H9 (cell line): ENCODE data around the gene ADAMTS6. TPM values are rescaled to one million over a fixed set of nuclear protein-coding genes. Genes with fewer than 3 reads are reported as not detected.

Experiments used
- DNase-seq: peaks from one replicate; pipeline ENCODE4 v3.0.0-alpha.2; 2017
- H2AFZ ChIP-seq: one replicate; pipeline ENCODE4 v1.6.1; 2013; ENCODE audit warnings: mild to moderate bottlenecking, low read length, control low read depth, moderate library complexity
- H2AK5ac ChIP-seq: 2 replicates; pipeline ENCODE4 v1.6.1; 2013; ENCODE audit warnings: low read length, control low read depth, mixed read lengths; ENCODE audit not compliant: insufficient read length
- H2BK120ac ChIP-seq: one replicate; pipeline ENCODE4 v1.6.1; 2013; ENCODE audit warnings: low read depth, mild to moderate bottlenecking, low read length, control low read depth, inconsistent platforms; ENCODE audit not compliant: poor library complexity, severe bottlenecking
- H2BK12ac ChIP-seq: 2 replicates; pipeline ENCODE4 v1.6.1; 2013; ENCODE audit warnings: low read length, control low read depth, mixed read lengths, low read depth; ENCODE audit not compliant: insufficient read length
- H2BK15ac ChIP-seq: 2 replicates; pipeline ENCODE4 v1.6.1; 2013; ENCODE audit warnings: low read depth, low read length, control low read depth
- H2BK20ac ChIP-seq: one replicate; pipeline ENCODE4 v1.6.1; 2013; ENCODE audit warnings: low read depth, mild to moderate bottlenecking, low read length, control low read depth, inconsistent platforms; ENCODE audit not compliant: poor library complexity, severe bottlenecking
- H2BK5ac ChIP-seq: 2 replicates; pipeline ENCODE4 v1.6.1; 2013; ENCODE audit warnings: low read length, control low read depth, mixed read lengths; ENCODE audit not compliant: insufficient read length
- H3K14ac ChIP-seq: 2 replicates; pipeline ENCODE4 v1.6.1; 2013; ENCODE audit warnings: low read length, control low read depth; ENCODE audit not compliant: insufficient read depth
- H3K18ac ChIP-seq: 2 replicates; pipeline ENCODE4 v1.6.1; 2013; ENCODE audit warnings: low read depth, mild to moderate bottlenecking, mixed read lengths, low read length, control low read depth; ENCODE audit not compliant: insufficient read length
- H3K23ac ChIP-seq: 2 replicates; pipeline ENCODE4 v1.6.1; 2013; ENCODE audit warnings: low read length, control low read depth, mixed read lengths, low read depth; ENCODE audit not compliant: insufficient read length
- H3K23me2 ChIP-seq: 2 replicates; pipeline ENCODE4 v1.6.1; 2013; ENCODE audit warnings: low read depth, mild to moderate bottlenecking, mixed read lengths, low read length, control low read depth; ENCODE audit not compliant: insufficient read length, poor library complexity, severe bottlenecking
- H3K27ac ChIP-seq: 2 replicates; pipeline ENCODE4 v1.5.1; 2013; ENCODE audit warnings: low read length, control low read depth, mixed read lengths, low read depth; ENCODE audit not compliant: insufficient read length
- H3K27me3 ChIP-seq: 2 replicates; pipeline ENCODE4 v1.6.1; 2013; ENCODE audit warnings: low read length, control low read depth, inconsistent platforms; ENCODE audit not compliant: insufficient read depth
- H3K4ac ChIP-seq: 2 replicates; pipeline ENCODE4 v1.6.1; 2013; ENCODE audit warnings: low read depth, mild to moderate bottlenecking, control low read depth, inconsistent platforms, low read length, moderate library complexity
- H3K4me1 ChIP-seq: 2 replicates; pipeline ENCODE4 v1.6.1; 2013; ENCODE audit warnings: low read length, control low read depth, inconsistent platforms; ENCODE audit not compliant: insufficient read depth
- H3K4me2 ChIP-seq: 2 replicates; pipeline ENCODE4 v1.6.1; 2013; ENCODE audit warnings: low read length, control low read depth, mixed read lengths; ENCODE audit not compliant: insufficient read length, insufficient read depth
- H3K56ac ChIP-seq: 2 replicates; pipeline ENCODE4 v1.6.1; 2013; ENCODE audit warnings: low read depth, mild to moderate bottlenecking, mixed read lengths, low read length, control low read depth; ENCODE audit not compliant: insufficient read length
- H3K79me1 ChIP-seq: 2 replicates; pipeline ENCODE4 v1.6.1; 2013; ENCODE audit warnings: low read depth, mild to moderate bottlenecking, moderate library complexity, low read length, control low read depth, inconsistent platforms; ENCODE audit not compliant: insufficient read depth, poor library complexity, severe bottlenecking
- H3K79me2 ChIP-seq: 2 replicates; pipeline ENCODE4 v1.6.1; 2013; ENCODE audit warnings: low read length, control low read depth, inconsistent platforms; ENCODE audit not compliant: insufficient read depth
- H3K9ac ChIP-seq: 2 replicates; pipeline ENCODE4 v1.6.1; 2013; ENCODE audit warnings: low read length, control low read depth, mixed read lengths; ENCODE audit not compliant: insufficient read length; ENCODE audit errors: extremely low read depth
- H3K9me3 ChIP-seq: one replicate; pipeline ENCODE4 v1.6.1; 2013; ENCODE audit warnings: low read depth, low read length, inconsistent platforms; ENCODE audit not compliant: control insufficient read depth
- H3T11ph ChIP-seq: one replicate; pipeline ENCODE4 v1.6.1; 2013; ENCODE audit warnings: mild to moderate bottlenecking, low read length, control low read depth, inconsistent platforms
- H4K20me1 ChIP-seq: one replicate; pipeline ENCODE4 v1.6.1; 2013; ENCODE audit not compliant: control insufficient read depth, insufficient read length, insufficient read depth
- H4K5ac ChIP-seq: 2 replicates; pipeline ENCODE4 v1.6.1; 2013; ENCODE audit warnings: low read depth, mild to moderate bottlenecking, mixed read lengths, low read length, control low read depth; ENCODE audit not compliant: insufficient read length
- H4K8ac ChIP-seq: replicated peaks from 2 replicates; pipeline ENCODE4 v1.6.1; 2013; ENCODE audit warnings: low read length, control low read depth, mixed read lengths, low read depth; ENCODE audit not compliant: insufficient read length
- H4K91ac ChIP-seq: 2 replicates; pipeline ENCODE4 v1.6.1; 2013; ENCODE audit warnings: low read depth, mild to moderate bottlenecking, moderate library complexity, mixed read lengths, low read length, control low read depth; ENCODE audit not compliant: insufficient read length
- H3K27ac Mint-ChIP-seq, 3 experiments: 2 replicates in 2 of 3; 3 replicates in 1 of 3; pipeline ENCODE4 v1.8.0; 2020 to 2021; ENCODE audit warnings: mixed read lengths in 3 of 3, mild to moderate bottlenecking in 1 of 3, moderate library complexity in 1 of 3
- H3K27me3 Mint-ChIP-seq: 2 replicates; pipeline ENCODE4 v1.8.0; 2021; ENCODE audit warnings: low read depth, mild to moderate bottlenecking, moderate library complexity, mixed read lengths
- H3K36me3 Mint-ChIP-seq, 3 experiments: 2 replicates in 2 of 3; 3 replicates in 1 of 3; pipeline ENCODE4 v1.8.0; 2020 to 2021; ENCODE audit warnings: low read depth in 3 of 3, mixed read lengths in 3 of 3; ENCODE audit not compliant: insufficient read depth in 1 of 3
- H3K4me1 Mint-ChIP-seq, 2 experiments: 2 replicates each; pipeline ENCODE4 v1.8.0; 2020; ENCODE audit warnings: mixed read lengths in 2 of 2
- H3K4me3 Mint-ChIP-seq, 2 experiments: 2 replicates in 1 of 2; 3 replicates in 1 of 2; pipeline ENCODE4 v1.8.0; 2020 to 2021; ENCODE audit warnings: mild to moderate bottlenecking in 2 of 2, mixed read lengths in 2 of 2, moderate library complexity in 1 of 2
- H3K9me3 Mint-ChIP-seq, 2 experiments: 2 replicates in 1 of 2; 3 replicates in 1 of 2; pipeline ENCODE4 v1.8.0; 2020; ENCODE audit warnings: mild to moderate bottlenecking in 2 of 2, mixed read lengths in 2 of 2, moderate library complexity in 1 of 2
- WGBS: extraction: QIAGEN DNeasy Blood & Tissue Kit; methylation state at CpG from one replicate; pipeline ENCODE4 v1.1.7; 2013; ENCODE audit warnings: missing lambda C conversion rate, low lambda C conversion rate, mixed read lengths; ENCODE audit not compliant: insufficient read length; ENCODE audit errors: extremely low coverage; 5-methylcytosine and 5-hydroxymethylcytosine counted together
- total RNA-seq: library from RNA; stranded (reverse); gene quantifications from 2 replicates; pipeline ENCODE4 v1.2.1, GENCODE V29; 2021
- TF ChIP-seq, protein P1 (sequence below): fragments of 200-600 bp; sonication (generic); conservative IDR thresholded peaks from 3 replicates; pipeline ENCODE4 v1.8.0; 2021; ENCODE audit warnings: antibody characterized with exemption, mild to moderate bottlenecking

ADAMTS6 gene
- total RNA-seq, 1 experiment from 2014 or later = 0.33 TPM

DNA sequence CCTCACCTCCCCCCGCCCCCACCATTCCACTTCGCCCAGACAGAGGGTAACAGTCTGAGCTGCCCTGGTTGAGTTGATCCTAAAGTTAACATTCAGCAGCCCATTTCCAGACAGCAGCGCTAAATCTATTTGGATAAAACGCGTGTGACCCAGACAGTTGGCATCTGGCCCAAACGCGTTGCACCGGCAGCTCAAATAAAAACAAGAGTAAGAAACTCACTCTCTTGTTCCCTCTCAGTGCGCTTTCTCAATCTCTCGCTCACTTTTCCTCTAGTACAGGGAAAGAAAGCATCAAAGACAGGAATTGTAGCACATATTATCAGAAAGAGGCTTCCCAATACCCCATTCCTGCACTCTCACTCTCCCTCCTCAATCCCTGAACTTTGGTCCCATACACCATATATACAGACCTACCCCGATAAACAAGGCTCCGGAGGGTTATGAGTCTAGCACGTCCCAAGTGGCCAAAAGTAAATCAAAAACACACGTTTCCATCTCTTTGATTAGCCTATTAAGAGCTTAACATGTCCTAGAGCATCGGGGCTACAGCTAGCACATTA is 1.3 kb downstream of the ADAMTS6 start:
- H2BK120ac ChIP-seq = no peak overlapping the region
- H3K4ac ChIP-seq = no peak overlapping the region
- H2AK5ac ChIP-seq = no peak overlapping the region
- H4K20me1 ChIP-seq = no peaks in the 10 kb centered on the region
- H3K18ac ChIP-seq = no peak overlapping the region
- H2BK15ac ChIP-seq = no peak overlapping the region
- H4K5ac ChIP-seq = no peak overlapping the region
- H3K56ac ChIP-seq = no peak overlapping the region
- Mint-ChIP-seq H3K4me1 (peaks cover 20% of the 10 kb centered on the region in 2 experiments), H3K9me3 (no peaks in the 10 kb centered on the region; a peak in 1 of 5 replicates), H3K36me3 (no peaks in the 10 kb centered on the region), H3K27me3 (no peaks in the 10 kb centered on the region), H3K27ac (no peak overlapping the region), H3K4me3 (no peak overlapping the region)
- H3K14ac ChIP-seq = no peak overlapping the region
- no peak overlapping the region for H4K8ac ChIP-seq
- peak overlapping the region; percentile 85 for H3K4me2 ChIP-seq
- H2BK20ac ChIP-seq = no peak overlapping the region
- H3K23me2 ChIP-seq = peaks cover 18% of the 10 kb centered on the region
- no peaks in the 10 kb centered on the region for H3K9me3 ChIP-seq
- no peak overlapping the region for H2BK12ac ChIP-seq
- H3K9ac ChIP-seq = peak overlapping the region; percentile 43
- H3K4me1 ChIP-seq = no peaks in the 10 kb centered on the region; the same call in 1 of the 2 replicates
- peak overlapping the region; percentile 75 for H2AFZ ChIP-seq
- no peaks in the 10 kb centered on the region; the same call in 1 of the 2 replicates for H3K27me3 ChIP-seq
- no peak overlapping the region for H3K23ac ChIP-seq
- WGBS = no CpG with 5 or more reads among the region's 15 CpGs
- H3K27ac ChIP-seq = no peak overlapping the region
- no peak for DNase-seq
- H3K79me1 ChIP-seq = no peaks in the 10 kb centered on the region
- H2BK5ac ChIP-seq = no peak overlapping the region
- no peak overlapping the region for H4K91ac ChIP-seq
- TF ChIP-seq, protein P1, sequence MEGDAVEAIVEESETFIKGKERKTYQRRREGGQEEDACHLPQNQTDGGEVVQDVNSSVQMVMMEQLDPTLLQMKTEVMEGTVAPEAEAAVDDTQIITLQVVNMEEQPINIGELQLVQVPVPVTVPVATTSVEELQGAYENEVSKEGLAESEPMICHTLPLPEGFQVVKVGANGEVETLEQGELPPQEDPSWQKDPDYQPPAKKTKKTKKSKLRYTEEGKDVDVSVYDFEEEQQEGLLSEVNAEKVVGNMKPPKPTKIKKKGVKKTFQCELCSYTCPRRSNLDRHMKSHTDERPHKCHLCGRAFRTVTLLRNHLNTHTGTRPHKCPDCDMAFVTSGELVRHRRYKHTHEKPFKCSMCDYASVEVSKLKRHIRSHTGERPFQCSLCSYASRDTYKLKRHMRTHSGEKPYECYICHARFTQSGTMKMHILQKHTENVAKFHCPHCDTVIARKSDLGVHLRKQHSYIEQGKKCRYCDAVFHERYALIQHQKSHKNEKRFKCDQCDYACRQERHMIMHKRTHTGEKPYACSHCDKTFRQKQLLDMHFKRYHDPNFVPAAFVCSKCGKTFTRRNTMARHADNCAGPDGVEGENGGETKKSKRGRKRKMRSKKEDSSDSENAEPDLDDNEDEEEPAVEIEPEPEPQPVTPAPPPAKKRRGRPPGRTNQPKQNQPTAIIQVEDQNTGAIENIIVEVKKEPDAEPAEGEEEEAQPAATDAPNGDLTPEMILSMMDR = no peak
- no peaks in the 10 kb centered on the region for H3K79me2 ChIP-seq
- no peak overlapping the region for H3T11ph ChIP-seq
